Islet precursor cell (in vitro differentiated cells): ENCODE data around the gene ZNF148.

Experiments used
- DNase-seq: peaks from one replicate; pipeline ENCODE4 v3.0.0-alpha.2; 2018

Gene ZNF148

GRCh38 chr3:125325746-125326145 lies 49.4 kb downstream of the ZNF148 start:
- no peak for DNase-seq

GRCh38 chr3:125324341-125324740 lies 50.8 kb downstream of the ZNF148 start:
- DNase-seq = no peak

- no peak for DNase-seq
Observed at GRCh38 chr3:125322917-125323316, 52.2 kb downstream of the ZNF148 start.

- no peak for DNase-seq
Observed at GRCh38 chr3:125322166-125322565, 53.0 kb downstream of the ZNF148 start.

GRCh38 chr3:125319765-125320164 lies 55.4 kb downstream of the ZNF148 start:
- DNase-seq = no peak

- DNase-seq = no peak
Observed at GRCh38 chr3:125318871-125319270, 56.3 kb downstream of the ZNF148 start.

GRCh38 chr3:125318167-125318865 lies 56.8 kb downstream of the ZNF148 start:
- no peak for DNase-seq

GRCh38 chr3:125317761-125318160 lies 57.4 kb downstream of the ZNF148 start:
- no peak for DNase-seq

- DNase-seq = no peak
Observed at GRCh38 chr3:125316949-125317348, 58.2 kb downstream of the ZNF148 start.

GRCh38 chr3:125316246-125316645 lies 58.9 kb downstream of the ZNF148 start:
- no peak for DNase-seq

- no peak for DNase-seq
Observed at GRCh38 chr3:125313060-125313635, 62.0 kb downstream of the ZNF148 start.

GRCh38 chr3:125310623-125311081 lies 64.5 kb downstream of the ZNF148 start:
- no peak for DNase-seq

- DNase-seq = no peak
Observed at GRCh38 chr3:125309476-125309875, 65.6 kb downstream of the ZNF148 start.

- no peak for DNase-seq
Observed at GRCh38 chr3:125306620-125307019, 68.5 kb downstream of the ZNF148 start.

- DNase-seq = no peak
Observed at GRCh38 chr3:125302932-125303331, 72.2 kb downstream of the ZNF148 start.

- DNase-seq = no peak
Observed at GRCh38 chr3:125300416-125300815, 74.7 kb downstream of the ZNF148 start.

GRCh38 chr3:125294411-125294810 lies 80.7 kb downstream of the ZNF148 start:
- DNase-seq = no peak

- no peak for DNase-seq
Observed at GRCh38 chr3:125292015-125292414, 83.1 kb downstream of the ZNF148 start.

- DNase-seq = no peak
Observed at GRCh38 chr3:125289429-125289981, 85.6 kb downstream of the ZNF148 start.

- DNase-seq = no peak
Observed at GRCh38 chr3:125287248-125287647, 87.9 kb downstream of the ZNF148 start.

- no peak for DNase-seq
Observed at GRCh38 chr3:125281381-125281780, 93.7 kb downstream of the ZNF148 start.

GRCh38 chr3:125280668-125281361 lies 94.3 kb downstream of the ZNF148 start:
- DNase-seq = no peak

- no peak for DNase-seq
Observed at GRCh38 chr3:125278155-125278554, 97.0 kb downstream of the ZNF148 start.

GRCh38 chr3:125271127-125271526 lies 104.0 kb downstream of the ZNF148 start:
- DNase-seq = no peak
